Fibroblast of skin of right biceps (primary cell): Measurements from ENCODE around the gene LRRC51.
"Not testable (repeated sequence)": the region's sequence is repeated elsewhere in the genome, so short reads cannot be mapped to it uniquely, and the experiment has no call there.

Experiments
- DNase-seq: peaks from one replicate; pipeline ENCODE4 v3.0.0-alpha.2; 2013

Gene LRRC51

GRCh38 chr11:72142543-72142942, 61.9 kb downstream of the LRRC51 start:
- not testable (repeated sequence) for DNase-seq

GRCh38 chr11:72144807-72145565, 64.3 kb downstream of the LRRC51 start:
- peak; percentile 85 for DNase-seq
